HG03378 (cell line): ENCODE measurements around the gene ETS1.

Source experiments
- ATAC-seq: cut with Tn5 transposase; IDR thresholded peaks from one replicate; pipeline ENCODE4 v1.9.1; 2021; ENCODE audit warnings: mild to moderate bottlenecking, moderate library complexity; ENCODE audit not compliant: unreplicated experiment

The ETS1 gene

GRCh38 chr11:128506999-128507611 is 80.3 kb downstream of the ETS1 start:
- ATAC-seq: no peak

DNA sequence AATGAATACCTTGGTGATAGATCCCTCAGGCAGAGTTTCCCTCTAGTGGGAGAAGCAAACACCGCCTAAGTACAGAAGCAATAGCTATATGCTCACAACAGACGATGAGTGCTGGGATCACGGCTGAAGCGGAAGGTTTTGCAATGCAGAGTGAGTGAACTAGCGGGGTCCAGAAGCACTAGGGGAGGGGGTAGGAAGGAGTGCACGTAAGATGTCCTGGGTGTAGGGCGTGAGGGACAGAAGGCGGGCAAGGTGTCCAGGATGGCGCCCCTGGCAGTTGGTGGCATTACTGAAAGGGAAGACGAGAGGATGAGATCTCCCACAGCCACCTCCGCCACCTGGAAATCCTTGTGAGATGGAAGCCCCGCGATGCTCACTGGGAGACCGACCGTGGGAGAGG is 81.0 kb downstream of the ETS1 start:
- ATAC-seq: no peak

DNA sequence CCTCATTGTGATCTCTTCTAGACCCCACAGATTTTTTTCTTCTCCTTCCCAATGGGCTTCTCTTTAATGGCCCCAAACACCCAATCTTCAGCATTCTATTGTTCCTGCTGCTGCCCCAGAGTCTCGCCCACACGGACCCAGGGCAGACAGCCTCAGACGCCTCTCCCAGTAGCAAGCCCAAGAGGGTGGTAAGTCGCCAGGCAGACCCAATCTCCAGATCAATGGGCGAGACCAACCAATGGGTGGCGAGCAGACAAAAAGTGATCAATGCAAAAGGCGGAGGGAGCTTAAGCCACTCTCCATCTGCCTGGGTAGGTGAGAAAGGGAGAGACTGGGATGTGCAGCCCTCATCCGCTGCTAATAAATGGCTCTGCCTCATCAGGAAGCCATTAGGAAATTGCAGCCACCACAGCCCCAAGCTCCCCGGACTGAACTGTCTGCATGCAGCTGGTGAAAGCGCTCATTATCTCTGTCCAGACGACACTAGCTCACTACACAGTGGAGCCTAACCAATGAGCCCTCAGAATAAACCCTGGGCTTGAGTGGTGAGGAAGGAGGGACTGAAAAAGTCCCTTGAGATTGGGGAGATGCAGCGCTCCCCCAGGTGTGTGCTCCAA is 81.8 kb downstream of the ETS1 start:
- ATAC-seq: no peak

GRCh38 chr11:128504486-128504885 is 82.9 kb downstream of the ETS1 start:
- ATAC-seq: no peak

GRCh38 chr11:128503245-128503991 is 83.9 kb downstream of the ETS1 start:
- ATAC-seq: no peak

DNA sequence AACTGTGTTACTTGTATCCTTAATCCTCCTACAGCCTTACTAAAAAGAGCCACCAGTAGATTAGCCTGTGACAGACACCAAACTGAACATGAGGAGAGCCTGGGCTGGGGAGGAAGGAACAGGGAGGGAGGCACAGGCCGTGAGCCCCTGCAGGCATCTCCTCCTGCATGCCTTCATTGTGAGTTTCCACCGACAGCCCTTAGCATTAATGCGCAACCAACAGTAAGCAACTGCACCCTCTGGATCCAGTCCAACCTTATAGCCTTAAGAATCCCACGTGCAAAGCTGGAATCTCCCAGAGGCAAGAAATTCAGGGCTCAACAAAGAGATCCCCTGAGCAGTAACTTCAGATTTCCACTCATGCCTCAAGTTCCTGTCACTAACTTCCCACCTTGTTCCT is 84.6 kb downstream of the ETS1 start:
- ATAC-seq: no peak

GRCh38 chr11:128501632-128502549 is 85.5 kb downstream of the ETS1 start:
- no peak for ATAC-seq

DNA sequence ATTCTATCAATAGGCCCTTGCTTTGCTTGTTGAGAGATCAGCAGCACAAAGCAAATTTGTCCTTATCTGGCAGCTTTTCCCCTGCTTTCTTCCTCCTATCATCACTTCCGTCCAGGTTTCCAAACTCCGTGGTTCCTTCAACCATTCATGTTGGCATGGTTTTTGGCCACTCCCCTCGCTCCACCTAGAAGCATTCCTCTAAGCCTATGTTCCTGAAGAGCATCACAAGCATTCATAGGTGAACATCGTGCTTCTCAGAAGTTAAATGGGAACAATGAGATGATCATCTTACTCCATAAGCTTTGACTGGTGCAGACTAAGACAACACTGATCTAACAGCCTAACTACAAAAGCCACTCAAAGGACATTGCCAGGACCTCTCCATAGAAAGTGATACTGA is 86.3 kb downstream of the ETS1 start:
- ATAC-seq: no peak

- no peak for ATAC-seq
Measured at GRCh38 chr11:128500493-128500892, 86.9 kb downstream of the ETS1 start.

DNA sequence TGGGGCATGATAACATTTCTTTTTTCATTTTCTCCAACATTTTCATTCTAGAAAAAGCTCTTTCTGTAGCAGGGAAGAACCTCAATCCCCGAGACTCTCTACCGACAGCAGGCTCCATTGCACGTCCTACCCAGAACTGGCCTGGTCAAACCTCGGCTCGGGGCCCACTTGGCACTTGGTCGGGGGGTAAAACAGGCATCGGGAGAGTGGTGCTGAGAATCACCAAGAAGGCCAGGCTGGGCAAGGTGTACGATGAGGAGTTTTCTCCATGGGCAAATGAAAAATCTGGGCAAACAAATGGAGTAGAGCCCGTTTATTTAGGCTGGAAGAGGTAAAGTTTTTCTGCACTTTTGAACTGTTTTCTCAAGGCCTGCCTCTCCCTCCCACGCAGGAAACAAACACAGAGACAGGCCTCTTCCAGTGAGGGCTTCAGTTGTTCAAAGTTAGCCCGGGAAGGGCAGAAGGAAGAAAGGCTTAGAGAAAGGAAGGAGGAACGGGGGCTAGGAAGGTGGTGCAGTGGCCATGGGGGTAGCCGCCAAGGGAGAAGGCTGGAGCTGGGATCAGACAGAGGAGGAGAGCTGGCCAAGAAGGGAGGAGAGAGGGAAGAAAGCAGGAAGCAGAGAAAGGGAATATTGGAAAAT is 87.6 kb downstream of the ETS1 start:
- ATAC-seq: no peak

GRCh38 chr11:128498721-128499245 is 88.6 kb downstream of the ETS1 start:
- ATAC-seq: no peak

DNA sequence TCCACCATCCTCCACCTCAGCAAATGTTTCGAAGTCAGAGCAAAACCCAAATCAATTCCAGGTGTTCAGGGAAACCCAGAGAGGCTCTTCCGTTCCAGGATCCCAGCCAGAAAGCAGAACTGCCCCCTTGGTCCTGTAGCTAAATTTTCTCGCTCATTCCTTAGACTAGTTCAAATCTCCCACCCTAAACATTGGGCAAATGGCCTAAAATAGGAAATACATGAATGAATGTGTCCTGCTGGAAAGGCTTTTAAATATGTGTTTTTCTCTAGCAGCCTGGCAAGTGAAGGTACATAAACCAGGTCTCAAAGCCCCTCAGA is 89.6 kb downstream of the ETS1 start:
- ATAC-seq: no peak

DNA sequence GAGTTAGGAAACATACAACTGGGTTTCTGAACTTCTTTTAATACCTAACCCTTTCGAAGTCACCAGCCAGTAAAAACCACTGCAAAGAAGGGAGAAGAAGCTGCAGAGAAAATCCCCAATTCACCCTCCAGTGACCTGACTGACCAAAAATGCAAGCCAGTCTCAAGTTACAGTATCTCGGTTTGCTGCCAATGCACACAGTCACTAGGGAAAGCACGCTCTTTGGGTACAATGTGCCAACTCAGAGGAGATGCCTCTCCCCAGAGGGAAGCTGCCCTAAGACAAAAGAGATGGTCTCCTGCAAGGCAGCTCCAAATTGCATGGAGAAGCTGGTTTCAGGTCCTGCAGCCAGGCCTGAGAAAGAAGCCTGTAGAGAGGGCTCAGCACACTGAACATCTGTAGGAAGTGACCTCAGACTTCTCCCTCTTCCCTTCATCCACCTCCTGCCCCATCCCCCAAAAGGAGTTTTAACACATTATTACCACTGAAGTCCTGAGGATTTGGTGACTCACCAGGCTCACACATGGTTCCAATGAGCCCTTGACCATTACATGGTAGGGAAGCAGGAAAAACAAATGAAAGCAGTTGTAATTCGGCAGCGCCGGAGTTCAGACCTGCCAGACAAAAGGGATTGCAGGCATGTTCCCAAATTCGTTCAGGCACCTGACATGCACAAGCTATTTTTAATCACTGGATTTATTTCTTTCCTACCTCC is 90.1 kb downstream of the ETS1 start:
- peak; percentile 81 for ATAC-seq

GRCh38 chr11:128496692-128497060 is 90.7 kb downstream of the ETS1 start:
- ATAC-seq: no peak

DNA sequence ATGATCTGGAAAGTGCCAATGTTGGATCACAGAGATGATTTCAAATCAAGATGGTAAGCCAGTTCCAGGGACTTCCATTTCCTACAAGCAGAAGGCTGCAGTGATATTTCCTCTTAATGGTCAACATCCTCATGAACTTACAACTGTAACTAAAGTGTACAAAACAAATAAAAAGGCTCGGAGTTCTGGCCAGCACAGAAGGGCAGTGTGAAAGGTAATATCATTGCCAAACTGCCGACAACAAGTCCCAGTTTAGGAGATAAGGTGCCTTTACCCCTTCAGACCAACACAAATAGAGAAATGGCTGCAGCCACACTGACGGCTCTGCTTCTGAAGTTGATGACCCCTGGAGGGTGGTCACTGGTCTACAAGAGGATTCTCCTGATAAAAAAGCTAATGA is 91.1 kb downstream of the ETS1 start:
- ATAC-seq: no peak

- no peak for ATAC-seq
Measured at GRCh38 chr11:128494418-128495332, 92.7 kb downstream of the ETS1 start.

- ATAC-seq: no peak
Measured at GRCh38 chr11:128493570-128493965, 93.8 kb downstream of the ETS1 start.

GRCh38 chr11:128492903-128493569 is 94.3 kb downstream of the ETS1 start:
- ATAC-seq: no peak

- no peak for ATAC-seq
Measured at GRCh38 chr11:128492461-128492860, 94.9 kb downstream of the ETS1 start.
